DOHH2 (cell line): ENCODE measurements around the gene AMBRA1.

ENCODE experiments used
- CTCF ChIP-seq: fragments of 200-600 bp; sonication (generic); IDR thresholded peaks from one replicate; pipeline ENCODE4 v1.5.1; 2014; ENCODE audit warnings: antibody characterized with exemption, mild to moderate bottlenecking, low read depth, low read length; ENCODE audit not compliant: poor library complexity, severe bottlenecking
- EZH2phosphoT487 ChIP-seq: fragments of 200-600 bp; sonication (generic); IDR thresholded peaks from 2 replicates; pipeline ENCODE4 v1.6.1; 2017; ENCODE audit warnings: borderline replicate concordance, mild to moderate bottlenecking, antibody characterized with exemption, low read length, moderate library complexity, mixed read lengths

DNA sequence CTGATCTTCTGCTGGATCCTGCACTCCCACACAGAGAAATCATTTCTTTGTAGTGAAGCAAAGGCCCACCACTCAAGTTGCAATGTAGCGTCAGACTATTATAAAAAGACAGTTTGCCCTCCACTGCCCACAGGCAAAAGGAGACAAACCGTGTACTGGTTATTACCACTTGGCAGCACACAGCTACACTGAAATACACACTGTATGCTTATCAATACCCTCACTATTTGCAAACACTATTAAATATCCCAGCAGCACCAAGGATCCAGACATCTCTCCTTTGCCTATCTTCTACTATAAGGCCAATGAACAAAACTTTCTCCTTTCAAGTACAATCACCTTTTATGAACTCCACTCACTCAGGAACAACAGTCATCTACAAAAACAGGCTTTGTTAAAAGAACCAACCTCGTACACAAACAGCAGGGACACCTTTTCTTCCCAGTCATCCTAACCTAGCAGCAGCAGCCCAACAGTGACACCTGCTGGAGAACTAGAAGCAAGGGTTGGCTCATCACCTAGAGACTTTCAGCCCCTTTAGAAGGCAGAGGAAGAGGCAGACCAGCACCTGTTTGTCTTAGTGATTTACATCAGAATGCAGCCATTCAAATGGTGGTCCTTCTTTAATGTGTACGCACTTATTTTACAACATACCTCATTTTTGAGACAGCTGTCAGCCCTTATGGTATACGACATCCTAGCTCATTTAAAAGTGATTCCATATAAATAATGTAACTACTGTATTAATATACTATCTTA lies 56.1 kb downstream of the AMBRA1 start:
- peak; percentile 92 for TF ChIP-seq CTCF
- TF ChIP-seq EZH2phosphoT487 = no peak
